ENCODE results near the gene FOXO3. TPM values are rescaled to one million over a fixed set of nuclear protein-coding genes. Genes with fewer than 3 reads are reported as not detected.

The FOXO3 gene
- total and polyA plus RNA-seq, 2 donors (not counting 1 experiment from before 2014, with no cell fraction given), result 49.5 to 63.9 TPM

- Histone ChIP-seq H4K20me1 (ENCODE audit: control insufficient read depth, extremely low read depth, insufficient read depth, low read length) (no peaks in the 10 kb centered on the region), H3K36me3 (ENCODE audit: control insufficient read depth, insufficient read depth, low read length) (no peaks in the 10 kb centered on the region), H3K79me2 (ENCODE audit: control insufficient read depth, insufficient read depth, low read length) (peaks cover 96% of the 10 kb centered on the region), H3K9me3 (ENCODE audit: control insufficient read depth, insufficient read depth, low read depth, low read length) (no peaks in the 10 kb centered on the region), H3K4me3 (replicated peaks in 1 of 4; ENCODE audit: control extremely low read depth in 1 of 4, insufficient read depth in 1 of 4, low read depth in 3 of 4, low read length in 4 of 4) (no peak overlapping the region), H3K4me2 (ENCODE audit: extremely low read depth, insufficient read depth, low read length) (peak overlapping the region; percentile 42), H2AFZ (ENCODE audit: low read length) (no peak overlapping the region), H3K27me3 (ENCODE audit: control insufficient read depth, insufficient read depth, low read length) (no peaks in the 10 kb centered on the region), H3K4me1 (ENCODE audit: control insufficient read depth, extremely low read depth, insufficient read depth, low read length) (peaks cover 17% of the 10 kb centered on the region), H3K9ac (ENCODE audit: insufficient read depth, low read length) (no peak overlapping the region), H3K27ac (ENCODE audit: insufficient read depth, low read length) (peak overlapping the region; percentile 6)
- DNase-seq (ENCODE audit: low read depth in 2 of 2), result peak; percentile 56 to 84
- TF ChIP-seq EZH2 (IDR thresholded peaks at IDR 0.05; ENCODE audit: low read length, missing control alignments), result no peak
- TF ChIP-seq, protein P1, sequence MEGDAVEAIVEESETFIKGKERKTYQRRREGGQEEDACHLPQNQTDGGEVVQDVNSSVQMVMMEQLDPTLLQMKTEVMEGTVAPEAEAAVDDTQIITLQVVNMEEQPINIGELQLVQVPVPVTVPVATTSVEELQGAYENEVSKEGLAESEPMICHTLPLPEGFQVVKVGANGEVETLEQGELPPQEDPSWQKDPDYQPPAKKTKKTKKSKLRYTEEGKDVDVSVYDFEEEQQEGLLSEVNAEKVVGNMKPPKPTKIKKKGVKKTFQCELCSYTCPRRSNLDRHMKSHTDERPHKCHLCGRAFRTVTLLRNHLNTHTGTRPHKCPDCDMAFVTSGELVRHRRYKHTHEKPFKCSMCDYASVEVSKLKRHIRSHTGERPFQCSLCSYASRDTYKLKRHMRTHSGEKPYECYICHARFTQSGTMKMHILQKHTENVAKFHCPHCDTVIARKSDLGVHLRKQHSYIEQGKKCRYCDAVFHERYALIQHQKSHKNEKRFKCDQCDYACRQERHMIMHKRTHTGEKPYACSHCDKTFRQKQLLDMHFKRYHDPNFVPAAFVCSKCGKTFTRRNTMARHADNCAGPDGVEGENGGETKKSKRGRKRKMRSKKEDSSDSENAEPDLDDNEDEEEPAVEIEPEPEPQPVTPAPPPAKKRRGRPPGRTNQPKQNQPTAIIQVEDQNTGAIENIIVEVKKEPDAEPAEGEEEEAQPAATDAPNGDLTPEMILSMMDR (conservative IDR thresholded peaks at IDR 0.05 in 1 of 2, IDR thresholded peaks at IDR 0.05 in 1 of 2; ENCODE audit: low read depth in 1 of 2, low read length in 2 of 2), result no peak
Measured at GRCh38 chr6:108627692-108628550, 67.2 kb downstream of the FOXO3 start.

DNA sequence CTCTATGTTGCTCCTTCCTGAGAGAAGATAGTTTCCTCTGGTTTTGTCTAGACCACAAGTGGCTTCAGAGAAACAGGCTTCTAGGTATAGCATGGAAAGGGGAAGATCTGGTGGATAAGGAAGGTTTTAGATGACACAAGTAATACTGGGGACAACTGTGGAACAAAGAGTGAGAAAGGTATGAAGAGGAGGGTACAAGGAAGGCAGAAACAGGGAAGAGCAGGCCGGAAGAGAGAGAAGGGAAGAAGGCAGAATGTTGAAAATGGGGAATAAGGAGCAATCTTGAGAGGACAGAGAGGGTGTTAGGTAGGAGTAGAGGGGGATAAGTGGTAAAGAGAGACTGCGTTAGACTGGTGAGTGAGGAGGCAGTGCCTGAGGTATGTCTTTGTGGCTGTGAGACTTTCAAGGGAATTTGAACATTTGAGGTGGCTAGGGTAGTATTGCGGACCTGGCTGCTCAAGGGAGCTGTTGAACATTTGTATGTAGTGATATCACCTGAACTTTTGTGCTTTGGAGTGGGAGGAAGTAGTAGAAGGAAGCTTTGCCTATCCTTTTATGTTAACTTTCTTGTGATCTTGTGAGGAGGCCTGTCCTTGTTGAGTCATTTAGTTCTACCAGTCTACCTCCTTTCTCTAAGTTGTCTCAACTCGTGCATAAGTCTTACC lies 69.5 kb downstream of the FOXO3 start:
- TF ChIP-seq, protein P1 (conservative IDR thresholded peaks at IDR 0.05 in 1 of 2, IDR thresholded peaks at IDR 0.05 in 1 of 2; ENCODE audit: low read depth in 1 of 2, low read length in 2 of 2), result no peak
- TF ChIP-seq EZH2 (IDR thresholded peaks at IDR 0.05; ENCODE audit: low read length, missing control alignments), result no peak
- Histone ChIP-seq H3K4me1 (ENCODE audit: control insufficient read depth, extremely low read depth, insufficient read depth, low read length) (peaks cover 16% of the 10 kb centered on the region), H3K9me3 (ENCODE audit: control insufficient read depth, insufficient read depth, low read depth, low read length) (no peaks in the 10 kb centered on the region), H3K4me2 (ENCODE audit: extremely low read depth, insufficient read depth, low read length) (no peak overlapping the region), H3K36me3 (ENCODE audit: control insufficient read depth, insufficient read depth, low read length) (no peaks in the 10 kb centered on the region), H4K20me1 (ENCODE audit: control insufficient read depth, extremely low read depth, insufficient read depth, low read length) (no peaks in the 10 kb centered on the region), H3K4me3 (replicated peaks in 1 of 4; ENCODE audit: control extremely low read depth in 1 of 4, insufficient read depth in 1 of 4, low read depth in 3 of 4, low read length in 4 of 4) (no peak overlapping the region), H3K79me2 (ENCODE audit: control insufficient read depth, insufficient read depth, low read length) (peaks cover 91% of the 10 kb centered on the region), H3K27me3 (ENCODE audit: control insufficient read depth, insufficient read depth, low read length) (no peaks in the 10 kb centered on the region), H3K27ac (ENCODE audit: insufficient read depth, low read length) (no peak overlapping the region), H2AFZ (ENCODE audit: low read length) (no peak overlapping the region), H3K9ac (ENCODE audit: insufficient read depth, low read length) (no peak overlapping the region)
- peak in 1 of 2 donors; percentile 33 for DNase-seq (ENCODE audit: low read depth in 2 of 2)

DNA sequence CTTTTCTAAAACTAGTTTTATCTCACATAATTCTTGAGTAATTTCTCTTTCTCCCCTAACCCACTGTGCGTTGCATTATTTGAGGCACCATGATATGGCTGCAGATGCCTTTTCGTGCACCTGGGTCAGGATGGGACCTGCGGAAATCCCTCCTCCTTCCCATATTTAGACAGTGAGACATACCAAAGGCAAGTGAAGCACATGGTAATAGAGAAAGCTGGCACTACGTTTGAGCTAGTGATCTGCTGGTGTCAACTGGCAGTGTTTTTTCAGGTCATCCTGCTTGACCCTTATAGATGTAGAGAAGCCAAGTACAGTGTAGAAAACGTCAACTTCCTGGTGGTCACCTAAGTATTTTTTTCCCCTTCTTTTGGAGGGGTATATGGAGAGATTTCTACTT lies 71.7 kb downstream of the FOXO3 start:
- no peaks in the 10 kb centered on the region for H3K27me3 ChIP-seq (ENCODE audit: control insufficient read depth, insufficient read depth, low read length)
- H4K20me1 ChIP-seq (ENCODE audit: control insufficient read depth, extremely low read depth, insufficient read depth, low read length), result peaks cover 3% of the 10 kb centered on the region
- DNase-seq (ENCODE audit: low read depth in 2 of 2), result no peak
- peaks cover 8% of the 10 kb centered on the region for H3K4me1 ChIP-seq (ENCODE audit: control insufficient read depth, extremely low read depth, insufficient read depth, low read length)
- peak overlapping the region; percentile 23 for H3K4me2 ChIP-seq (ENCODE audit: extremely low read depth, insufficient read depth, low read length)
- no peak overlapping the region for H3K27ac ChIP-seq (ENCODE audit: insufficient read depth, low read length)
- no peak overlapping the region for H3K4me3 ChIP-seq (replicated peaks in 1 of 4; ENCODE audit: control extremely low read depth in 1 of 4, insufficient read depth in 1 of 4, low read depth in 3 of 4, low read length in 4 of 4)
- no peaks in the 10 kb centered on the region for H3K36me3 ChIP-seq (ENCODE audit: control insufficient read depth, insufficient read depth, low read length)
- no peak overlapping the region for H3K9ac ChIP-seq (ENCODE audit: insufficient read depth, low read length)
- no peak overlapping the region for H2AFZ ChIP-seq (ENCODE audit: low read length)
- TF ChIP-seq EZH2 (IDR thresholded peaks at IDR 0.05; ENCODE audit: low read length, missing control alignments), result no peak
- TF ChIP-seq, protein P1 (conservative IDR thresholded peaks at IDR 0.05 in 1 of 2, IDR thresholded peaks at IDR 0.05 in 1 of 2; ENCODE audit: low read depth in 1 of 2, low read length in 2 of 2), result no peak
- no peaks in the 10 kb centered on the region for H3K9me3 ChIP-seq (ENCODE audit: control insufficient read depth, insufficient read depth, low read depth, low read length)
- peaks cover 91% of the 10 kb centered on the region for H3K79me2 ChIP-seq (ENCODE audit: control insufficient read depth, insufficient read depth, low read length)
